Fibroblast of lung (primary cell): Measurements from ENCODE around the gene ECSIT. TPM values are rescaled to one million over a fixed set of nuclear protein-coding genes. Genes with fewer than 3 reads are reported as not detected.
"Not testable (repeated sequence)": the region's sequence is repeated elsewhere in the genome, so short reads cannot be mapped to it uniquely, and the experiment has no call there.

Source experiments
- DNase-seq, 2 donors: peaks; one replicate each; pipeline versions ENCODE4 v3.0.0 to v3.0.0-alpha.2; 2010; ENCODE audit warnings: low read depth in 2 of 2
- H2AFZ ChIP-seq: 2 replicates; pipeline ENCODE4 v1.5.1; 2012; ENCODE audit warnings: low read length, control low read depth, inconsistent platforms
- H3K27ac ChIP-seq: 2 replicates; pipeline ENCODE4 v1.5.1; 2011; ENCODE audit warnings: low read length, control low read depth; ENCODE audit not compliant: insufficient read depth
- H3K27me3 ChIP-seq: 2 replicates; pipeline ENCODE4 v1.5.1; 2011; ENCODE audit warnings: mild to moderate bottlenecking, low read length; ENCODE audit not compliant: control insufficient read depth, insufficient read depth
- H3K36me3 ChIP-seq: 2 replicates; pipeline ENCODE4 v1.5.1; 2011; ENCODE audit warnings: low read length; ENCODE audit not compliant: control insufficient read depth, insufficient read depth
- H3K4me1 ChIP-seq: 2 replicates; pipeline ENCODE4 v1.5.1; 2011; ENCODE audit warnings: low read length; ENCODE audit not compliant: control insufficient read depth, insufficient read depth; ENCODE audit errors: extremely low read depth
- H3K4me2 ChIP-seq: 2 replicates; pipeline ENCODE4 v1.5.1; 2011; ENCODE audit warnings: low read length, control low read depth; ENCODE audit not compliant: insufficient read depth; ENCODE audit errors: extremely low read depth
- H3K4me3 ChIP-seq, 4 experiments: fragments of 200-600 bp in 1 of 4; sonication (generic) in 1 of 4; replicated peaks in 1 of 4; 2 replicates each; pipeline ENCODE4 v1.5.1; 2011 to 2016; ENCODE audit warnings: low read length in 4 of 4, low read depth in 3 of 4, mild to moderate bottlenecking in 3 of 4, control low read depth in 2 of 4, inconsistent platforms in 1 of 4, mixed read lengths in 1 of 4; ENCODE audit not compliant: insufficient read depth in 1 of 4; ENCODE audit errors: control extremely low read depth in 1 of 4
- H3K79me2 ChIP-seq: 2 replicates; pipeline ENCODE4 v1.5.1; 2012; ENCODE audit warnings: mild to moderate bottlenecking, low read length, inconsistent platforms; ENCODE audit not compliant: control insufficient read depth, insufficient read depth
- H3K9ac ChIP-seq: 2 replicates; pipeline ENCODE4 v1.5.1; 2011; ENCODE audit warnings: mild to moderate bottlenecking, low read length, control low read depth; ENCODE audit not compliant: insufficient read depth
- H3K9me3 ChIP-seq: 2 replicates; pipeline ENCODE4 v1.5.1; 2012; ENCODE audit warnings: low read depth, low read length; ENCODE audit not compliant: control insufficient read depth, insufficient read depth
- H4K20me1 ChIP-seq: 2 replicates; pipeline ENCODE4 v1.5.1; 2011; ENCODE audit warnings: low read length; ENCODE audit not compliant: control insufficient read depth, insufficient read depth; ENCODE audit errors: extremely low read depth
- EZH2 ChIP-seq: IDR thresholded peaks from 2 replicates; pipeline ENCODE4 v1.5.1; 2012; ENCODE audit warnings: low read length, control low read depth, mild to moderate bottlenecking; ENCODE audit errors: missing control alignments
- polyA plus RNA-seq, 2 donors: library from polyadenylated mRNA; depleted of rRNA in 1 of 2; stranded (reverse) in 1 of 2; unstranded in 1 of 2; fragments of >200 nt; gene quantifications; 2 replicates each; pipeline ENCODE4 v1.2.1, GENCODE V29; 2011 to 2012; ENCODE audit warnings: missing spikeins in 1 of 2
- total RNA-seq: library from RNA; depleted of rRNA; stranded (reverse); fragments of >200 nt; gene quantifications from 2 replicates; pipeline ENCODE4 v1.2.1, GENCODE V29; 2014
- TF ChIP-seq, protein P1 (sequence below), 2 donors: IDR thresholded peaks in 1 of 2; conservative IDR thresholded peaks in 1 of 2; 1 replicate in 1 of 2; 2 replicates in 1 of 2; pipeline ENCODE4 v1.5.1; 2011 to 2012; ENCODE audit warnings: low read length in 2 of 2, control low read depth in 1 of 2, inconsistent platforms in 1 of 2, low read depth in 1 of 2, mild to moderate bottlenecking in 1 of 2

Gene ECSIT
- total and polyA plus RNA-seq, 2 donors (not counting 1 experiment from before 2014, with no cell fraction given), result 19.3 to 33.5 TPM

DNA sequence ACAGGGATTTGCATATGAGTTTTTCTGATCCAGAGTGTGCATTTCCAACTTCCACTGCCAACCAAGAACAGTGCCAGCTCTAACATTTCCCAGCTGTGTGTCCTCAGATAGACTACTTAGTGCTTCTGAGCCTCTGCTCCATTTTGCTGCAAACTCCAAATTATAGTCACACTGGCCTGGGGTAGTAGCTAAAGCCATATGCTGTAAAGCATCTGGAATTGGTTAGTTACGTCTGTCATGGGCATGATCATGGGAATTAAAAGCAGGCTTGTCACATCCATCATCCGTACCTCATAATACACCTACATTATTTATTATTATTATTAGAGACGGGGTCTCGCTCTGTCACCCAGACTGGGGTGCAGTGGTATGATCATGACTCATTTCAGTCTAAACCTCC, 55.2 kb downstream of the ECSIT start:
- DNase-seq, result no peak
- no peak overlapping the region for H3K4me2 ChIP-seq
- no peaks in the 10 kb centered on the region for H3K79me2 ChIP-seq
- no peak overlapping the region for H3K9ac ChIP-seq
- no peak overlapping the region for H3K27ac ChIP-seq
- H3K27me3 ChIP-seq, result peaks cover 2% of the 10 kb centered on the region
- H2AFZ ChIP-seq, result no peak overlapping the region
- H3K4me1 ChIP-seq, result no peaks in the 10 kb centered on the region
- H3K9me3 ChIP-seq, result no peaks in the 10 kb centered on the region
- H3K4me3 ChIP-seq, result no peak overlapping the region
- no peaks in the 10 kb centered on the region for H3K36me3 ChIP-seq
- TF ChIP-seq, protein P1, sequence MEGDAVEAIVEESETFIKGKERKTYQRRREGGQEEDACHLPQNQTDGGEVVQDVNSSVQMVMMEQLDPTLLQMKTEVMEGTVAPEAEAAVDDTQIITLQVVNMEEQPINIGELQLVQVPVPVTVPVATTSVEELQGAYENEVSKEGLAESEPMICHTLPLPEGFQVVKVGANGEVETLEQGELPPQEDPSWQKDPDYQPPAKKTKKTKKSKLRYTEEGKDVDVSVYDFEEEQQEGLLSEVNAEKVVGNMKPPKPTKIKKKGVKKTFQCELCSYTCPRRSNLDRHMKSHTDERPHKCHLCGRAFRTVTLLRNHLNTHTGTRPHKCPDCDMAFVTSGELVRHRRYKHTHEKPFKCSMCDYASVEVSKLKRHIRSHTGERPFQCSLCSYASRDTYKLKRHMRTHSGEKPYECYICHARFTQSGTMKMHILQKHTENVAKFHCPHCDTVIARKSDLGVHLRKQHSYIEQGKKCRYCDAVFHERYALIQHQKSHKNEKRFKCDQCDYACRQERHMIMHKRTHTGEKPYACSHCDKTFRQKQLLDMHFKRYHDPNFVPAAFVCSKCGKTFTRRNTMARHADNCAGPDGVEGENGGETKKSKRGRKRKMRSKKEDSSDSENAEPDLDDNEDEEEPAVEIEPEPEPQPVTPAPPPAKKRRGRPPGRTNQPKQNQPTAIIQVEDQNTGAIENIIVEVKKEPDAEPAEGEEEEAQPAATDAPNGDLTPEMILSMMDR (conservative IDR thresholded peaks at IDR 0.05 in 1 of 2, IDR thresholded peaks at IDR 0.05 in 1 of 2; ENCODE audit: low read depth in 1 of 2, low read length in 2 of 2), result no peak
- no peak for TF ChIP-seq EZH2
- no peaks in the 10 kb centered on the region for H4K20me1 ChIP-seq

DNA sequence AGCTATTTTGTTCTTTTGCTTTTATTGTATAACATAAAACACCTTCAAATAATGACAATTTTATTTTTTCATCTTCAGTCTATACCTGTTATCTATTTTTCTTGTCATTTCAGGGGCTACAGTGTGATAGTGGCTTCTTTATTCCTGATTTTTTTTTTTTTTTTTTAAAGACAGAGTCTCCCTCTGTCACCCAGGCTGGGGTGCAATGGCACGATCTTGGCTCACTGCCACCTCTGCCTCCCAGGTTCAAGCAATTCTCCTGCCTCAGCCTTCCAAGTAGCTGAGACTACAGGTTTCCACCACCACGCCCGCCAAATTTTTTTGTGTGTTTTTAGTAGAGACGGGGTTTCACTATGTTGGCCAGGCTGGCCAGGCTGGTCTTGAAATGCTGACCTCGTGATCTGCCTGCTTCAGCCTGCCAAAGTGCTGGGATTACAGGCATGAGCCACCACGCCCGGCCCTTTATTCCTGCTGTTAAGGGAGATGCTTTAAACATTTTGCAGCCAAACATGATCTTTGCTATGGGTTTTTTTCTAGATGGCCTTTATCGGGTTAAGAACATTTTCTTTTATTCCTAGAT, 60.6 kb downstream of the ECSIT start:
- H3K9me3 ChIP-seq, H3K4me2 ChIP-seq, H4K20me1 ChIP-seq, H3K4me3 ChIP-seq, H3K79me2 ChIP-seq, H3K4me1 ChIP-seq, H3K27ac ChIP-seq, H3K27me3 ChIP-seq, H3K9ac ChIP-seq, H2AFZ ChIP-seq, H3K36me3 ChIP-seq, DNase-seq: not testable (repeated sequence)

DNA sequence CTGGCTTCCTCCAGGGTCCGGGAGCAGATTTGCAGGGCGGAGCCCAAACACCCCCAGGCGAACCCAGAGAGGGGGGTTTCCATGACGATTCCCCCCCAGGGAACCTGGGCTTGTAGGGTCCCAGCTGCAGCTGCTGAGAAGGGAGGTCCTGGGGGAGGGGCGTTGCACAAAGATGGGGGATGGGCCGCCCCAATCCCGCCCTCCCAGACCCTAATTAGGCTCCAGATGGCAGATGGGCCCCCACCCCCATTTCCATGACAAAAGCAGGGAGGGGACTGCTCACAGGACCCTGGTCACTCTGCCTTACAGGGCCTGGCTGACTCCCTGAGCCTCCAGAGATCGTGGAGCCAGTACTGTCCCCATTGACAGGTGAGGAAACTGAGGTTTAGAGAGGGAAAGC, 63.3 kb downstream of the ECSIT start:
- no peaks in the 10 kb centered on the region for H3K9me3 ChIP-seq
- no peaks in the 10 kb centered on the region for H3K4me1 ChIP-seq
- H3K27me3 ChIP-seq, result no peaks in the 10 kb centered on the region
- H3K9ac ChIP-seq, result no peak overlapping the region
- TF ChIP-seq, protein P1 (conservative IDR thresholded peaks at IDR 0.05 in 1 of 2, IDR thresholded peaks at IDR 0.05 in 1 of 2; ENCODE audit: low read depth in 1 of 2, low read length in 2 of 2), result no peak
- H2AFZ ChIP-seq, result no peak overlapping the region
- no peaks in the 10 kb centered on the region for H3K36me3 ChIP-seq
- no peaks in the 10 kb centered on the region for H3K79me2 ChIP-seq
- no peak overlapping the region for H3K4me3 ChIP-seq
- no peaks in the 10 kb centered on the region for H4K20me1 ChIP-seq
- no peak overlapping the region for H3K27ac ChIP-seq
- no peak overlapping the region for H3K4me2 ChIP-seq
- no peak for DNase-seq
